ENCODE results near the gene HDAC4. TPM values are rescaled to one million over a fixed set of nuclear protein-coding genes. Genes with fewer than 3 reads are reported as not detected.

The HDAC4 gene
- total RNA-seq, 1 donor from 2014 or later: 11.8 TPM

GRCh38 chr2:239393388-239393940 is 7.4 kb downstream of the HDAC4 start:
- H3K4me1 Mint-ChIP-seq (ENCODE audit: low read depth, unreplicated experiment): no peaks in the 10 kb centered on the region
- peaks cover 63% of the 10 kb centered on the region for H4K20me1 ChIP-seq (ENCODE audit: insufficient read depth, low read length)
- DNase-seq (ENCODE audit: low read depth): no peak

GRCh38 chr2:239392688-239393387 is 8.0 kb downstream of the HDAC4 start:
- H3K27ac Mint-ChIP-seq (ENCODE audit: unreplicated experiment): no peak overlapping the region
- no peaks in the 10 kb centered on the region for H3K36me3 ChIP-seq (ENCODE audit: insufficient read depth, low read length)
- no peak overlapping the region for H3K4me3 Mint-ChIP-seq (ENCODE audit: unreplicated experiment)
- peaks cover 72% of the 10 kb centered on the region for H3K79me2 ChIP-seq (ENCODE audit: insufficient read depth, low read length)
- no peaks in the 10 kb centered on the region for H3K9me3 Mint-ChIP-seq (ENCODE audit: unreplicated experiment)
- no peaks in the 10 kb centered on the region for H3K9me3 ChIP-seq (ENCODE audit: insufficient read depth, low read depth, low read length)
- H3K27me3 Mint-ChIP-seq (ENCODE audit: low read depth, unreplicated experiment): no peaks in the 10 kb centered on the region
- no peaks in the 10 kb centered on the region for H3K4me1 ChIP-seq (ENCODE audit: insufficient read depth, low read length)
- no peak overlapping the region for H3K9ac ChIP-seq (ENCODE audit: low read length)
- H3K27me3 ChIP-seq (ENCODE audit: insufficient read depth, low read length): no peaks in the 10 kb centered on the region
- H3K27ac ChIP-seq (ENCODE audit: low read depth, low read length): no peak overlapping the region
- FAIRE-seq (no peak), DNase-seq (ENCODE audit: low read depth) (no peak)
- no peak overlapping the region for H3K4me3 ChIP-seq (ENCODE audit: insufficient read depth, low read depth, low read length)
- no peak overlapping the region for H3K4me2 ChIP-seq (ENCODE audit: low read length)
- no peaks in the 10 kb centered on the region for H3K4me1 Mint-ChIP-seq (ENCODE audit: low read depth, unreplicated experiment)
- peaks cover 56% of the 10 kb centered on the region for H4K20me1 ChIP-seq (ENCODE audit: insufficient read depth, low read length)
- H2AFZ ChIP-seq (ENCODE audit: low read depth, low read length): no peak overlapping the region
- TF ChIP-seq EZH2 (IDR thresholded peaks at IDR 0.05; ENCODE audit: insufficient read depth, low read length) (no peak), CTCF (IDR thresholded peaks at IDR 0.05; ENCODE audit: insufficient read depth, low read depth, low read length) (no peak)
- H3K36me3 Mint-ChIP-seq (ENCODE audit: low read depth, unreplicated experiment): peaks cover 6% of the 10 kb centered on the region

More at GRCh38 chr2:239393388-239393940, 7.4 kb downstream of the HDAC4 start:
- H3K36me3 ChIP-seq (ENCODE audit: insufficient read depth, low read length): no peaks in the 10 kb centered on the region
- H3K27me3 Mint-ChIP-seq (ENCODE audit: low read depth, unreplicated experiment): no peaks in the 10 kb centered on the region
- no peaks in the 10 kb centered on the region for H3K27me3 ChIP-seq (ENCODE audit: insufficient read depth, low read length)
- H3K4me3 ChIP-seq (ENCODE audit: insufficient read depth, low read depth, low read length): no peak overlapping the region
- H3K9me3 ChIP-seq (ENCODE audit: insufficient read depth, low read depth, low read length): no peaks in the 10 kb centered on the region
- no peak overlapping the region for H3K4me2 ChIP-seq (ENCODE audit: low read length)
- no peak overlapping the region for H2AFZ ChIP-seq (ENCODE audit: low read depth, low read length)
- no peaks in the 10 kb centered on the region for H3K4me1 ChIP-seq (ENCODE audit: insufficient read depth, low read length)
- H3K36me3 Mint-ChIP-seq (ENCODE audit: low read depth, unreplicated experiment): peaks cover 6% of the 10 kb centered on the region
- H3K27ac Mint-ChIP-seq (ENCODE audit: unreplicated experiment): no peak overlapping the region
- H3K79me2 ChIP-seq (ENCODE audit: insufficient read depth, low read length): peaks cover 75% of the 10 kb centered on the region
- TF ChIP-seq CTCF (IDR thresholded peaks at IDR 0.05; ENCODE audit: insufficient read depth, low read depth, low read length): no peak
- no peak for TF ChIP-seq EZH2 (IDR thresholded peaks at IDR 0.05; ENCODE audit: insufficient read depth, low read length)
- H3K4me3 Mint-ChIP-seq (ENCODE audit: unreplicated experiment): no peak overlapping the region
- H3K9ac ChIP-seq (ENCODE audit: low read length): no peak overlapping the region
- H3K27ac ChIP-seq (ENCODE audit: low read depth, low read length): no peak overlapping the region
- H3K9me3 Mint-ChIP-seq (ENCODE audit: unreplicated experiment): no peaks in the 10 kb centered on the region
- FAIRE-seq: no peak

- H3K4me3 Mint-ChIP-seq (ENCODE audit: unreplicated experiment): no peak overlapping the region
- Histone ChIP-seq H3K36me3 (ENCODE audit: insufficient read depth, low read length) (no peaks in the 10 kb centered on the region), H3K4me1 (ENCODE audit: insufficient read depth, low read length) (no peaks in the 10 kb centered on the region), H3K4me3 (ENCODE audit: insufficient read depth, low read depth, low read length) (no peak overlapping the region), H3K4me2 (ENCODE audit: low read length) (no peak overlapping the region), H2AFZ (ENCODE audit: low read depth, low read length) (no peak overlapping the region), H4K20me1 (ENCODE audit: insufficient read depth, low read length) (peaks cover 48% of the 10 kb centered on the region), H3K79me2 (ENCODE audit: insufficient read depth, low read length) (peaks cover 64% of the 10 kb centered on the region), H3K9me3 (ENCODE audit: insufficient read depth, low read depth, low read length) (no peaks in the 10 kb centered on the region), H3K9ac (ENCODE audit: low read length) (no peak overlapping the region), H3K27me3 (ENCODE audit: insufficient read depth, low read length) (no peaks in the 10 kb centered on the region), H3K27ac (ENCODE audit: low read depth, low read length) (no peak overlapping the region)
- no peaks in the 10 kb centered on the region for H3K4me1 Mint-ChIP-seq (ENCODE audit: low read depth, unreplicated experiment)
- DNase-seq (ENCODE audit: low read depth): no peak
- no peaks in the 10 kb centered on the region for H3K27me3 Mint-ChIP-seq (ENCODE audit: low read depth, unreplicated experiment)
- TF ChIP-seq CTCF (IDR thresholded peaks at IDR 0.05; ENCODE audit: insufficient read depth, low read depth, low read length) (no peak), EZH2 (IDR thresholded peaks at IDR 0.05; ENCODE audit: insufficient read depth, low read length) (no peak)
- no peaks in the 10 kb centered on the region for H3K9me3 Mint-ChIP-seq (ENCODE audit: unreplicated experiment)
- H3K36me3 Mint-ChIP-seq (ENCODE audit: low read depth, unreplicated experiment): peaks cover 6% of the 10 kb centered on the region
- H3K27ac Mint-ChIP-seq (ENCODE audit: unreplicated experiment): no peak overlapping the region
- FAIRE-seq: no peak
Measured at GRCh38 chr2:239392072-239392357, 8.8 kb downstream of the HDAC4 start.
